GM18517 (cell line): Measurements from ENCODE around the gene TCF12.

Experiments used
- ATAC-seq: cut with Tn5 transposase; IDR thresholded peaks from one replicate; pipeline ENCODE4 v1.9.1; 2021; ENCODE audit warnings: mild to moderate bottlenecking, moderate library complexity; ENCODE audit not compliant: unreplicated experiment

TCF12 gene

DNA sequence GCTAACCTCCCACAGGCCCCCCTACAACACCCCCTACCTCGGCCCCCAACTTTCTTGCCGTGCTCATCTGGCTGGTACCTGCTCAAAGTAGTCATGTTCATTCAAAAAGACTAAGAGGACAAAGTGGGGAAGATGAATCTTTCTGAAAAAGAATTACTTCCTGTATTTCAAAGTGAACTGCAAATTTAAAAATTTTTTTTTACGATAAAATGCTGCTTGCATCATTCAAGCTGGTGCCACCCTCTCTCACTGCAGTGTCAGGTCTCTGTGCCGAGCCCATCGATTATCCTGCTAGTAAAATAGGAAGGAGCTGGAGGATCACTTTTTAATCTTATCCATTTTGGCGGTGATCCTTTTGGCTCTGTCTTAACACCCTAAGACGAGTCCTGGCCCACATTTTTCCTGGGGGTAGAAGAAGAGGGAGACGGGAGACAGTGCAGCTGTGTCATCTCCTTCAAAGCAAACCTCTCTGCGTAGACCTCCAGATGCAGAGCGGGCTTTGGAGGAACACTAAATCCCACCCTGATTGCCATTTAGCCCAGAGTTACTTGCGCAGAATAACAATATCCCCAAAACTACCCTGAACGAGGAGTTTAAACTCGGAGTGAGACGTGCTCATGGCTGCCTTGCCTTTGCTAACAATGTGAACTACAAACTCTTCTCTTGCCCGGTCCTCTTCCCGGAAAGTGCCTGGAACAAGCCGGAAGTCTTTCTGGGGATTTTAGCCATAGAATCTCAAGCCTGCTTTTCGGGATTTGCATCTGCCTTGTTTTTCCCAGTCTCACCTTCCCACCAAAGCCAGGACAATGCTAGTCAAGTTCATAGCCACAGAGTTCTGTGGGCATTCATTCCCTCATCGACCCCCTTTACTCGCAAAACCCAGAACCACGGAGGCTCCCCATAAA, 391.7 kb downstream of the TCF12 start:
- no peak for ATAC-seq

GRCh38 chr15:57310876-57311275, 392.4 kb downstream of the TCF12 start:
- ATAC-seq = no peak

DNA sequence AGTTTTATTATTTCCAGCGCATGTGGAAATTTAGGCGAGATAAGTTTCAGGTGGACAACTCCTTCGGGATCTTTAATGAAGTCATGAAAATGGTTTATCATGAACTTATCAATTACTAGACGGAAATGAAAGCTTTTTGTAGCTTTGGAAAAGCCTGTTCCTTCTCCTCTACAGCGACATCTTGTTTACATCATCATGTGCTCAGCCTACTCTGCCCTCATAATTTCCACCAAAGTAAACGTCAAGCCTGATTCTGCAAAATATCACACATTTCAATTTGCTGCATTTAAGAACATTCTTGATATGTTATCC, 393.5 kb downstream of the TCF12 start:
- no peak for ATAC-seq

GRCh38 chr15:57312318-57313133, 394.1 kb downstream of the TCF12 start:
- no peak for ATAC-seq

DNA sequence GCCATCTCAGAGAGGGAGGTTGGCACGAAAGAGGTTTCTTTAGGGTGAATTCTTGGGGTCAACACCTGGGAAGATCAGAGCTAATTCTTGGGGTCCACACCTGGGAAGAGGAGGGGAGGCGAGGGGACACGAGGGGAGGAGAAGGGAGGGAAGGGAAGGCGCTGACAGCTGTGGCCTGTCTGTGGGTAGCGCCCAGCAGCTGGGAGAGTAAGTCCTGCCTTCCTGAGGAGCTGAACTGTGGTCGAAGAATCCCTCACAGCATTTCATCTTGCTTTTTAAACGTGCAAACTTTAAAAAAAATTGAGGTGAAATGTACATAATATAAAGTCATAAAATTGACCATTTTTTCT, 394.7 kb downstream of the TCF12 start:
- no peak for ATAC-seq

GRCh38 chr15:57314221-57314620, 395.8 kb downstream of the TCF12 start:
- no peak for ATAC-seq

GRCh38 chr15:57316451-57316850, 398.0 kb downstream of the TCF12 start:
- no peak for ATAC-seq

DNA sequence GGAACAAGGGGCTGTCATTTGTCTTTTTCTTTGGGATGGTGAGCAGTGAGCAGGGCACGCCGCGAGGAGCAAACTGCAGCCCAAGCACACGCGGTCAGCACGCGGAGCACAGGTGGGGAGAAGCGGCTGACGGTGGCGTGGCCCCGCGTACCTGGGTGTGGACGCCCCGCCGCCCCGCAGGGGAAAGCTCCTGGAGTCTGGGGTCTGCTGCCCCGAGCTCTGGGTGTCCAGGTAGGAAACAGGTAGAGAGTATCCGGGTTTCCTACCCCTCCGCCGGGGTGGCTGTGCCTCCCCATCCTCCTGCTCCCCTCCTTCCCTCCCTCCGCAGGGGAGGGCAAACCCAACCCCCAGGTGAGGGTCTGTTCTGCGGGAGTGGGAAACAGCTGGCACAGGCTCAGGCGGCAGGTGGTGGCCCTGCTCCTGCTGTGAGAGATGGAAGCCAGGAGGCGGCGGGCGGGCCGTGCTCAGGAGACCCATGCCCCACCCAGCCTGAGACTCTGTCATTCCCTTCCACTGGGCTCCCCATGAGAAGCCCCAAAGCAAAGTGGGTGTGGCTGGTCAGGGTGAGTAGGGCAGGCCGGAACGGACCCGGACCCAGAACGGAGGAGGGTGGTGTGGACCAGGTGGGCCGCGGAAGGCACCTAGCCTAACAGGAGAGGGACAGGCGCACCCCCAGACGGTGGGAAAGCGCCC, 400.9 kb downstream of the TCF12 start:
- no peak for ATAC-seq

GRCh38 chr15:57319919-57320560, 401.6 kb downstream of the TCF12 start:
- no peak for ATAC-seq

GRCh38 chr15:57320631-57321220, 402.3 kb downstream of the TCF12 start:
- no peak for ATAC-seq

DNA sequence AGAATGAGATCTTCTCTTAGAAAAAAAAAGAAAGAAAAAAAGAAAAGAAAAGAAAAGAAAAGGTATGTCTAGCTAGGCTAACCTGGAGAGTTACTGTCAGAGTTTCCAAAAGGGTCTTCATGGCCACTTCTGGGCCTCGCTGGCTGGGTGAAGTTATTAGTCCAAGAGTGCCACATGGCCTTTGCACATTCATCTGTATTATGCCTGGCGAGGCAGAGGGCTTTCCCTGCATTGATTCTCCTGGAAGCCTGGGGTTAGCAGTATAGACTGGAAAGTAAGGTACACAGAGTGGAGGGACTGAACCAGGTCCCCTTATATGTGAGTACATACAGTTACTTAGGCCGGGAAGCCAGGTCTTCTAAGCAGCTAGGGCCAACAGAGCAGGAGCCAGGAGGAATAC, 403.0 kb downstream of the TCF12 start:
- no peak for ATAC-seq

GRCh38 chr15:57321973-57322601, 403.6 kb downstream of the TCF12 start:
- ATAC-seq = no peak

DNA sequence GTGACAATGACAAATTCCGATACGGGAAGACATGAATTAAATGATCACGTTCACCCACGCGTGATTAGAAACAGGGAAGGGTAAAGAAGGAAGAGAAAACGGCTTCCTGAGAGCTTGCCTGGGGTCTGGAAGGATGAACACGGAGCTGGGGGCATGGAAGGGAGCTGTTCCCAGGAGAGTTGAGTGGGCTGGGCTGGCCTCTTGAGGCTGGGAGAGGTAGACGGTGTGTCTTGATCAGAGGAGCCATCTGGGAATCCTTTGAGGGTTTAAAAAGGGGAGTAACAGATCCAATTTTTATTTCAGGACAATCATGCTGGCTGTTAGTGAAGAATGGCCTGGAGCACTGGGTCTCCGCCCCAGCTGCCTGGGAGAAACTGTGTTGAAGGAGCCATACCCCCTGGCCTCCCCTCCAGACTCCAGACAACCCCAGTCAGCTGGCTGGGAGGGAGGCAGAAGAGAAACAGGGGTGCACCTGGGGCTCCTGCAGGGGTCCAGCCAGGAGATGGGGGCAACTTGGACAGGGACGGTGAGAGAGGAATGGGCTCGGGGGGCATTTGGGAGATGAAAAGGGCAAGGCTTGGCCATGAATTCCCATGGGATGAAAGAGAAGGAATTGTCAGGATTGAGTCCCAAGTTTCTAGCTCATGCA, 404.3 kb downstream of the TCF12 start:
- ATAC-seq = no peak

GRCh38 chr15:57323299-57323805, 404.9 kb downstream of the TCF12 start:
- ATAC-seq = no peak

- ATAC-seq = no peak
Measured at GRCh38 chr15:57323806-57324589, 405.6 kb downstream of the TCF12 start.

- no peak for ATAC-seq
Measured at GRCh38 chr15:57324590-57324890, 406.1 kb downstream of the TCF12 start.

- ATAC-seq = no peak
Measured at GRCh38 chr15:57324944-57325679, 406.7 kb downstream of the TCF12 start.

DNA sequence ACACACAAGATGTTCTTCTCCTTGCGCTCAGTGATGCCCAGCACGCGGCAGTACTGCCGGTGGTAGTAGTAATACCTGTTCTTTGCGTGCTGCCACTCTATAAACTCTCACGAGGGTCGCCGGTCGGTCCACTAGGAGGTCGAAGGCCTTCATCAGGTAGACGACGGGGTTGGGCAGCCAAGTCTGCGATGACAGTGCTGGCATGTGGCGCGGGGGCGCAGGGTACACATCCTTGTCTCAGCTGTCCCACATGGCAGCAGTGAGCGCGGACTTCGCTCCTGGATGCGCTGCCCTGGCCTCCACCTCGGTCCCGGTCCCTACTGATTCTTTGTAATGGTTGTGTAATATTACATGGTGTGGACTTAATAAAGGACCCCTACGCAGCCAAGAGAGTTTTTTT, 407.8 kb downstream of the TCF12 start:
- ATAC-seq = no peak
